ENCODE measurements around the gene SMIM41. TPM values are rescaled to one million over a fixed set of nuclear protein-coding genes. Genes with fewer than 3 reads are reported as not detected.

SMIM41 gene
- total and polyA plus RNA-seq, 4 donors: 0.03 to 0.50 (median 0.24) TPM; not detected in 1

GRCh38 chr12:52044292-52044983 is 35.1 kb upstream of the SMIM41 start:
- no peak overlapping the region for H3K9ac ChIP-seq (ENCODE audit: low read depth in 1 of 2, low read length in 2 of 2)
- H3K4me3 ChIP-seq (ENCODE audit: low read depth in 1 of 3, low read length in 3 of 3): no peak overlapping the region
- 48% methylated on average over 18 of the region's 18 CpGs for WGBS
- H3K9me3 ChIP-seq (ENCODE audit: control insufficient read depth in 4 of 4, low read length in 3 of 4): no peaks in the 10 kb centered on the region
- peak overlapping the region; percentile 62 to 67 for H3K27ac ChIP-seq (ENCODE audit: low read depth in 1 of 2, low read length in 2 of 2)
- H3K36me3 ChIP-seq (ENCODE audit: control insufficient read depth in 4 of 4, insufficient read depth in 3 of 4, low read depth in 1 of 4, low read length in 3 of 4): no peaks in the 10 kb centered on the region
- H3K27me3 ChIP-seq (ENCODE audit: control insufficient read depth in 4 of 4, insufficient read depth in 4 of 4, low read length in 3 of 4): no peaks in the 10 kb centered on the region
- peaks cover 0 to 6% (median 4%) of the 10 kb centered on the region in 4 donors for H3K4me1 ChIP-seq (ENCODE audit: control insufficient read depth in 4 of 4, insufficient read depth in 4 of 4, low read length in 3 of 4)
- DNase-seq (ENCODE audit: low spot score): no peak
- TF ChIP-seq FOXA1 (IDR thresholded peaks at IDR 0.05) (no peak), EGR1 (IDR thresholded peaks at IDR 0.05; ENCODE audit: low read depth in 2 of 2) (no peak), SP1 (IDR thresholded peaks at IDR 0.05) (peak; percentile 12), NR2F2 (IDR thresholded peaks at IDR 0.05) (no peak), TAF1 (conservative IDR thresholded peaks at IDR 0.05) (no peak), ATF3 (IDR thresholded peaks at IDR 0.05) (no peak), HNF4G (IDR thresholded peaks at IDR 0.05) (no peak), HNF4A (conservative IDR thresholded peaks at IDR 0.05) (peak in 1 of 2 donors; percentile 23), GABPA (IDR thresholded peaks at IDR 0.05 in 1 of 2, conservative IDR thresholded peaks at IDR 0.05 in 1 of 2) (no peak), CTCF (IDR thresholded peaks at IDR 0.05; ENCODE audit: low read depth, low read length, missing input control) (no peak), YY1 (IDR thresholded peaks at IDR 0.05) (peak; percentile 22), FOXA2 (IDR thresholded peaks at IDR 0.05) (no peak), RAD21 (IDR thresholded peaks at IDR 0.05) (no peak)

GRCh38 chr12:52045794-52046199 is 33.7 kb upstream of the SMIM41 start:
- no peaks in the 10 kb centered on the region for H3K9me3 ChIP-seq (ENCODE audit: control insufficient read depth in 4 of 4, low read length in 3 of 4)
- H3K9ac ChIP-seq (ENCODE audit: low read depth in 1 of 2, low read length in 2 of 2): no peak overlapping the region
- peaks cover 0 to 11% (median 10%) of the 10 kb centered on the region in 4 donors for H3K4me1 ChIP-seq (ENCODE audit: control insufficient read depth in 4 of 4, insufficient read depth in 4 of 4, low read length in 3 of 4)

GRCh38 chr12:52046859-52047258 is 32.6 kb upstream of the SMIM41 start:
- H3K9ac ChIP-seq (ENCODE audit: low read depth in 1 of 2, low read length in 2 of 2): no peak overlapping the region
- WGBS: 96% methylated on average over 7 of the region's 7 CpGs
- H3K36me3 ChIP-seq (ENCODE audit: control insufficient read depth in 4 of 4, insufficient read depth in 3 of 4, low read depth in 1 of 4, low read length in 3 of 4): no peaks in the 10 kb centered on the region
- no peaks in the 10 kb centered on the region for H3K27me3 ChIP-seq (ENCODE audit: control insufficient read depth in 4 of 4, insufficient read depth in 4 of 4, low read length in 3 of 4)
- DNase-seq (ENCODE audit: low spot score): no peak
- no peak overlapping the region for H3K27ac ChIP-seq (ENCODE audit: low read depth in 1 of 2, low read length in 2 of 2)
- no peak overlapping the region for H3K4me3 ChIP-seq (ENCODE audit: low read depth in 1 of 3, low read length in 3 of 3)
- no peaks in the 10 kb centered on the region for H3K9me3 ChIP-seq (ENCODE audit: control insufficient read depth in 4 of 4, low read length in 3 of 4)
- H3K4me1 ChIP-seq (ENCODE audit: control insufficient read depth in 4 of 4, insufficient read depth in 4 of 4, low read length in 3 of 4): peaks cover 0 to 15% (median 13%) of the 10 kb centered on the region in 4 donors
- no peak for TF ChIP-seq REST (IDR thresholded peaks at IDR 0.05)
- TF ChIP-seq JUND (IDR thresholded peaks at IDR 0.05): no peak
- no peak for TF ChIP-seq HNF4G (IDR thresholded peaks at IDR 0.05)
- TF ChIP-seq SP1 (IDR thresholded peaks at IDR 0.05): no peak
- TF ChIP-seq CTCF (IDR thresholded peaks at IDR 0.05; ENCODE audit: low read depth, low read length, missing input control): no peak
- no peak for TF ChIP-seq EGR1 (IDR thresholded peaks at IDR 0.05; ENCODE audit: low read depth in 2 of 2)
- no peak for TF ChIP-seq NR2F2 (IDR thresholded peaks at IDR 0.05)

More at GRCh38 chr12:52045794-52046199, 33.7 kb upstream of the SMIM41 start:
- Histone ChIP-seq H3K4me3 (ENCODE audit: low read depth in 1 of 3, low read length in 3 of 3) (no peak overlapping the region), H3K36me3 (ENCODE audit: control insufficient read depth in 4 of 4, insufficient read depth in 3 of 4, low read depth in 1 of 4, low read length in 3 of 4) (no peaks in the 10 kb centered on the region), H3K27me3 (ENCODE audit: control insufficient read depth in 4 of 4, insufficient read depth in 4 of 4, low read length in 3 of 4) (no peaks in the 10 kb centered on the region), H3K27ac (ENCODE audit: low read depth in 1 of 2, low read length in 2 of 2) (peak overlapping the region; percentile 32 to 62)
- TF ChIP-seq, protein P1, sequence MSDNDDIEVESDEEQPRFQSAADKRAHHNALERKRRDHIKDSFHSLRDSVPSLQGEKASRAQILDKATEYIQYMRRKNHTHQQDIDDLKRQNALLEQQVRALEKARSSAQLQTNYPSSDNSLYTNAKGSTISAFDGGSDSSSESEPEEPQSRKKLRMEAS (IDR thresholded peaks at IDR 0.05): no peak
- no peak for TF ChIP-seq HNF4G (IDR thresholded peaks at IDR 0.05)
- TF ChIP-seq ATF3 (IDR thresholded peaks at IDR 0.05): no peak
- TF ChIP-seq YY1 (IDR thresholded peaks at IDR 0.05): no peak
- TF ChIP-seq NR2F2 (IDR thresholded peaks at IDR 0.05): peak; percentile 93
- peak; percentile 48 for TF ChIP-seq SP1 (IDR thresholded peaks at IDR 0.05)
- no peak for TF ChIP-seq RXRA (IDR thresholded peaks at IDR 0.05)
- no peak for DNase-seq (ENCODE audit: low spot score)
- 49% methylated on average over 4 of the region's 4 CpGs for WGBS
